Measurements from ENCODE around the gene TXNRD2.
"Not testable (repeated sequence)": the region's sequence is repeated elsewhere in the genome, so short reads cannot be mapped to it uniquely, and the experiment has no call there.

The TXNRD2 gene

GRCh38 chr22:19841641-19842392, 99.8 kb downstream of the TXNRD2 start:
- DNase-seq: no peak

DNA sequence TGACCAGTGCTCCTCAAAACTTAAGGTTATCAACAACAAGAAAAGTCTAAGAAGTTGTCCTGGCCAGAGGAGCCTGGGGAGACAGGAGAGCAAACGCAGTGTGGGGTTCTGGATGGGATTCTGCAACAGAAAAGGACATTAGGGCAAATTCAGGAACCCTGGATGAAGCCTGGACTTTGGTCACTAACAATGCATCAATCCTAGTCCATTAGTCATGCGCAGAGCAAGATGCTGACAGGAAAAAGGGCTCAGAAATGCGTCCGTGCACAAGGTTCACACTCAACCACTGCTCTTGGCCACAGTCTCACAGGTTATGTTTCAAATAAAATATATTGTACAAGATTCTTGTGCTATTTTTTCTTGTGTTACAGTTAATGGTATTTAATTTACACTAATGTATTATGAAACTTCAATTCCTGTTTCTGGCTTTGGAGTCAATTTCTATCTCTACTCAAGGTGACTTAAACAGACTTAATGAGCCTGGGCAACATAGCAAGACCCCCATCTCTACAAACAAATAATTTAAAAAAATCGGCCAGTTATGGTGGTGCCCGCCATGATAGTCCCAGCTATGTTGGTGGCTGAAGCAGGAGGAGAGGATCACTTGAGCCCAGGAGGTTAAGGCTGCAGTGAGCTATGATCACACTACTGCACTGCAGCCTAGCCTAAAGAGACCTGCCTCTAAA, 100.5 kb downstream of the TXNRD2 start:
- DNase-seq: no peak

DNA sequence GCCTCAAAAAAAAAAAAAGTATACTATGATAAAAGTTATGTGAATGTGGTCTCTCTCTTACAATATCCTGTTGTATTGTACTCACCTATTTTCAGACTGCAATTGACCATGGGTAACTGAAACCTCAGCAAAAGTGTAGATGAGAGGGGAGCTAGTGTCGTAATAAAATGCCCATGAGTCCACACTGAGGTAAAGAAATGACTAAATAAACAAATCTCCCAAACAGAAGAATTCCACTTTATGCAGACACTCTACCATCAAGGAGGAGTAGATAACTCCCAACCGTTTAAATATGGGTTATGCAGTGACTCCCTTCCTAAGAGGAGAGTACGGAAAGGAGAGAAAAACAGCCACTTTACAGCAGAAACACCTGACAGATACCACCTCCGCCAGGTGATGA, 101.6 kb downstream of the TXNRD2 start:
- DNase-seq: no peak

GRCh38 chr22:19837915-19838314, 103.7 kb downstream of the TXNRD2 start:
- DNase-seq: no peak

- no peak for DNase-seq
These were observed 105.1 kb downstream of the TXNRD2 start for GRCh38 chr22:19836512-19836911.

DNA sequence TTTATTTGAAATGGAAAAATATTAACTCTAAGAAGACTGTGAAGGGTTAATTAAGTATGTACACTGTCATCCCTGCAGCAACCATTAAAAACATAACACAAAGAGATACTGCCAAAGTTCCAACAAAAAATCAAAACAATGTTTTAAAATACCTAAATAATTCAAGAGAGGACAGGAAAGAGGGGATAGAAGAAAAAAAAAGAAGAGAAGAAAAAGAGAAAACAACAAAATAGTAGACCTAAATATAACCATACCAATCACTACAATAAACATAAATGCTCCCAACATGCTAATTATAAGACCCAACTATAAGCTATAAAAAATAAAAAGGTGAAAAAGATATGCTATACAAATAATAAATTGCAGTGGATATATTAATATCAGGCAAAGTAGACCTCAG, 107.0 kb downstream of the TXNRD2 start:
- DNase-seq: no peak

DNA sequence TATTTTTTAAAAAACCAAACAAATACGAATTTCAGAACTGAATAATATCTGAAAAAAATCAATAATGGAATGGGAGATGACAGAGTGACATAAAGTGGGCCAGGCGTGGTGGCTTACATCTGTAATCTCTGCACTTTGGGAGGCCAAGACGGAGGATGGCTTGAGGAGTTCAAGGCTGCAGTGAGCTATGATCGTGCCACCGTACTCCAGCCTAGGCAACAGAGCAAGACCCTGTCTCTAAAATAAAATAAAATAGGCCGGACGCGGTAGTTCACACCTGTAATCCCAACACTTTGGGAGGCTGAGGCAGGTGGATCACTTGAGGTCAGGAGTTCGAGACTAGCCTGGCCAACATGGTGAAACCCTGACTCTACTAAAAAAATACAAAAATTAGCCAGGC, 108.3 kb downstream of the TXNRD2 start:
- not testable (repeated sequence) for DNase-seq

- DNase-seq: no peak
These were observed 109.0 kb downstream of the TXNRD2 start for GRCh38 chr22:19832476-19833108.

DNA sequence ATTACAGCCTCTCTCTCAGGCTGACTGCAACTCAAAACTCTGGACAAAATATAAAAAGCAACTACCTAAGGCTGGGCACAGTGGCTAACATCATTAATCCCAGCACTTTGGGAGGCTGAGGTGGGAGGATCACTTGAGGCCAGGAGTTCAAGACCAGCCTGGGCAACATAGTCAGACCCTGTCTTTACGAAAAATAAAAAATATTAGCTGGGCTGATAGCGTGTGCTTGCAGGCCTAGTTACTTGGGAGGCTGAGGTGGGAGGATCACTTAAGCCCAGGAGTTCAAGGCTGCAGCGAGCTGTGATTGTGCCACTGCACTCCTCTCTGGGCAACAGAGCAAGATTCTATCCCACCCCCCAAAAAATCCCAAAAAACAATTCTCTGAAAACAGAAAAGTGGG, 109.6 kb downstream of the TXNRD2 start:
- not testable (repeated sequence) for DNase-seq

DNA sequence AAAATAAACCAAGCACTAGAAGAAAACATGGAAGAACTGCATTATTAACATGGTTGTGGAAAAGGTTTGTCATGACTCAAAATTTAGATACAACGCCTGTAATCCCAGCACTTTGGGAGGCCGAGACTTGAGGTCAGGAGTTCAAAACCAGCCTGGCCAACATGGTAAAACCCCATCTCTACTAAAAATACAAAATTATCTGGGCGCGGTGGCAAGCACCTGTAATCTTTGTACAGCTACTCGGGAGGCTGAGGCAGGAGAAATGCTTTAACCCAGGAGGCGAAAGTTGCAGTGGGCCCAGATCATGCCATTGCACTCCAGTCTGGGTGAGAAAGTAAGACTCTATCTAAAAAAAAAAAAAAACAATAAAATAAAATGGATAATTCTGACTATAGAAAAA, 110.6 kb downstream of the TXNRD2 start:
- no peak for DNase-seq

DNA sequence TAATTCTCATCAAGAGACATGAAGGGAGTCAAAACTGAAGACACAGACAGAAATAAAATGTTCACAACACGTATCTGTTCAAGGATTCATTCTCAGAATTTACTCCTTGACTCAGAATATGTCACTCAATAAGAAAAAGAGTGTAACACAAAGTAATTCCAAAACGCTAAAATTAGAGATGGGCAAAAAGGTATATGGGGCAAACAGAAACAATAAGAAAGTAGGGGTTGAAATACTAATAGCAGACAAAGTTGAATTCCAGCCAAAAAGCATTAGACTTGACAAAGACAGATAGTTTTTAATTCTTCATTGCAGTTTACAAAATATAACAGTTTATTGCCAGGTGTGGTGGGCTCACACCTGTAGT, 113.6 kb downstream of the TXNRD2 start:
- DNase-seq: no peak

DNA sequence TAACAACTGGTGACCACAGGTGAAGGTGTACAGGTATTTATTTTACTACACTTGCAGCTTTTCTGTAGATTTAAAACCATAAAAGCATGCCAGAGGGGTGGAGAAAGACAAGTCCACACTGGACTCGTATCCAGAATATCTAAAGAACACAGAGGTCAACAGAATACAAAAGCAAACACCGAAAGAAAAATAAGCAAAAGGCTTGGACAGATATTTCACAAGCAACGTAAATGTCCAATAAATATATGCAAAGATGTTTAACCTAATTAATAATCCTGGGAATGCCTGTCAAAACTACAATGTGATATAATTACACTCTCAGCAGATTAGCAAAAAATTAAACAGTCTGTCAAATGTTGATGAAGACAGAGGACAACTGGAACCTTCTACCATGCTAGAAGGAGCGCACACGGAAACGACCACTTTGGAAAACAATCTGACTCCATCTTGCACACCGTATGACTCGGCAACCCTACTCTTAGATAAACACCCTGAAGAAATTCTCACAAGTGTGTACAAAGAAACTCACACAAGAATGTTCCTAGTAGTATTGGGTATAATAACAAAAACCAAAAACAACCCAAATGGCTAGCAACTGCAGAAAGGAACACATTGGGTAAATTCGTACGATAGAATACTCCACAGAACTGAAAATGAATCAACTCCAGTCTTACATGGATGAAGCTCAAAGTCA, 114.1 kb downstream of the TXNRD2 start:
- DNase-seq: no peak

- DNase-seq: no peak
These were observed 115.0 kb downstream of the TXNRD2 start for GRCh38 chr22:19826619-19826950.

DNA sequence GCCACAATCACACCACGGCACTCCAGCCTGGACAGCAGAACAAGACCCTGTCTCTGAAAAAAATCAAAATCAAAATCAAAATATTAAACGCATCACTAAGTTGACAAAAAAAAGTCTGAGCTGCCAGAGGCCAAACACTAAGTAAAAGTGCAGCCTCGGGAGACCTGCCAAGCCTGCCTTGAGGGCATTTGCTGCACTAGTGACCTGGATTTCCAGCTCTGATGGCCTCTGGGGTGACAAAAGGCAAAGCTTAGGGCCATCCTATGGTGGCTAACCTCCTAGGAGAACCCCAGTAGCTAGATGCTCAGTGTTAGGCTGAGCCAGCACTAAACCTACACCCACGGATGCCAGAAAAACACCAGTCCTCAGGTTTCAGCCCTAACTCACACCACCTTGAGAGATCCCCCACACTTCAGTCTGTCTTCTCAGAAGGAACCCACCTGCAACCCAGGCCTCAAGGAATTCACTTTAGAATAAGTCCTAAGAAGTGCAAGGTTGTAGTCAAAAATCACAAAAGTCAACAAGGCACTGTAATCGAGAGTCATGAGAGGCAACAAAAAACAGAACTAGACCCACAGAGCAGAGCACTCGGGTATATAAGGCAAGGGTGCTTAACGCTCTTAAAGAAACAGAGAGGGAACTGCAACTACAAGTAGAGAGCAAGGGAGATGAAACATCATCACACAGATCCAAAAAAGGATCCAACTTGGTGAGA, 115.6 kb downstream of the TXNRD2 start:
- no peak for DNase-seq
